NCI-H1436 (cell line): ENCODE measurements around the gene ARHGAP1.
"Not testable (repeated sequence)": the region's sequence is repeated elsewhere in the genome, so short reads cannot be mapped to it uniquely, and the experiment has no call there.

Experiments used
- DNase-seq: peaks from one replicate; lab custom pipeline; 2025; lab: John Stamatoyannopoulos, UW

The ARHGAP1 gene

DNA sequence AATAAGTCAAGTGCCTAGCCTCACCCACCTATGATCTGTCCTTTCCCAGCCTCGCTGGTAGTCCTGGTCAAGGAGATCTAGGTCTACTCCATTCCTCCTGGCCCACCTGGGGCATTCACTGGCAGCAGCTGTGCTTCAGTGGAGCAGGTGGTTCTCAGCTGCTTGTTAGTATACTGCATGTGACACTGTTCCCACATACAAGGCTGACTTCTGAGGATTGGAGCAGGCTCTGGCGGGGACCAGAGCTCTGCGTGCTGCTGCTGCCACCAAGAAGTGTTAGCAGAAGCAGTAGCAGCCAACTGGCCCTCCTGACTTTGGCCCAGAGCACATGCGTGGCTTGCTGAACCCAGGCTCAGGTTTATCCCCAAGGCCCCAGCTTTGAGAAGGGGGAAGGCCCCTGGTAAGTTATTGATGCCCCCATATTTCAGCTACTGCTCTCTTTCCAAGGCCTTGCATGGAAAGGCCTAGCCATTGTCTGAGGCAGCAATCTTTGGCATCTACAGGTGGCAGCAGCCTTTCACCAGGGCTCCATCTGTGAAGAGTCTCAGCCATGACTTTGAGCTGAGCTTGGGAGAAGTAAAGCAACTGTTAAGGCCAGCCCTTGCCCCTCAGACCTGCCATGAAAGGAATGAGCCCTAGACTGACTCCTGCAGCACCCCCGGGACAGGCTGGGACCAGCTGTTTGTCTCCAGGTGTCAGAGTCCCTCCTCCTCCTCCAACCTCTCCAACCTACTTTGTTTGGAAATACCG lies 26.5 kb downstream of the ARHGAP1 start:
- no peak for DNase-seq

DNA sequence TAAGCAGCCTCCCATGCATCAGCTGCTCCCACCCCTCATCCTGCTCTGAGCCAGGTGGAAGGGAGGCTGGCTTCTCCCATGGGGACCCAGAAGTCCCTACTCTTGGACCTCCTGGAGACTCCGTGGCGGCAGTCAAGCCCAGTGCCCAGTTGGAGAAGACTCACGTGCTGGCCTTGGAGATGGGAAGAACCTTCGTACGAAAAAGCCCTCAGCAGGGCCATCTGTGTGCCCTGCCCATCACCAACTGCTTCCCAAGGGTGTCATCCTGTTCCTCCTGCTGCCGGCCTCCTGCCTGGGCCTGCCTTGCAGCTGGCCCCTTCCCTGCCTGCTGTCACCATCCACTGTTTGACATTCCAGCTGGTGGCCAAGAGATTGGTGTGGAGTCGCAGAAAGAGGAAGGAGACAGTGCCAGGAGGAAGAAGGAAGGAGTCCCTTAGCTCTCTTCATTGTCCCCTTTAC lies 28.0 kb downstream of the ARHGAP1 start:
- no peak for DNase-seq

DNA sequence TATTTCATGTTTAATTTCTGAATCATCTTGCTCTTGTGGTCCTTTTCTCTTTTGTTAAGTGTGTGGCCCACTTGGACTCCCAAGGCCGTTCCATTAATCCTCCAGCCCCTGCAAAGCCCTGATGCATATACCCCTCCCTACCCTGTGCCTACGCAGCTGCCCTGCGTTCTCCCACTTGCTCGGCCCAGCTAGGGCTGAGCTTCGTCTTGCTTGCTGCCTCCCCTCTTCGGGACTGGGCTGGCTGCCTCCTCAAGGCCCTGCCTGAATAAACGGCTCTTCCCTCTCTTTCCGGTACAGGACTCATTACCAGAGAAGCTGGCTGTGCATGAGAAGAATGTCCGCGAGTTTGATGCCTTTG lies 28.5 kb downstream of the ARHGAP1 start:
- no peak for DNase-seq

DNA sequence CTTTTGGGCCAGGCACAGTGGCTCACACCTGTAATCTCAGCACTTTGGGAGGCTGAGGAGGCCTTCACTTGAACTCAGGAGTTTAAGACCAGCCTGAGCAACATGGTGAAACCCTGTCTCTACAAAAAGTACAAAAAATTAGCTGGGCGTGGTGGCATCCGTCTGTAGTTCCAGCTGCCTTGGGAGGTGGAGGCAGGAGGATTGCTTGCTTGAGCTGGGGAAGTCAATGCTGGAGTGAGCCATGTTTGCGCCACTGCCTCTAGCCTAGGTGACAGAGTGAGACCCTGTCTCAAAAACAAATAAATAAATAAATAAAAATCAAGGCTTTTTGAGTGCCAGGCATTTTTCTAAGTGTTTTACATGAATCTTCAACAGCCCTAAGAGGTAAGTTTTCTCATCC lies 29.9 kb downstream of the ARHGAP1 start:
- DNase-seq: not testable (repeated sequence)

DNA sequence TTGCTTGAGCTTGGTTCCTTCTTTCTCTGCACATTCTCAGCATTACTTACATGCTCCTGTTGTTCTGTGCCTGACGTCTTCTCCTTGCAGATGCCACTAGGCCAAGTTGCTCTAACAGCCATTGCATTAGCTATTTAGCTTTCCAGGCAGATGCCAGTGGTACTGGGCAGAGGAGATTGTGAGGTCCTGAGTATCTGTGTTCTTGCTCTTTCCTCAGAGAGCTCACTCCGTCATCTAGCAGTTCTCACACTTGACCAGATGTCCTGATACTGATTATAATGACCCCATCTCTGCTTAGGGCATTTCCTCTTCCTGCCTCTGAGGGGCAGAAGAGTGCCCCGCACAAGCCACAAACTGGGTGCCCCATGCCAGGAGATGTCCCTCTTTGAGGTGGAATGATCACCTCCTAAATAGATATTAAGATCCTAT lies 30.7 kb downstream of the ARHGAP1 start:
- no peak for DNase-seq

DNA sequence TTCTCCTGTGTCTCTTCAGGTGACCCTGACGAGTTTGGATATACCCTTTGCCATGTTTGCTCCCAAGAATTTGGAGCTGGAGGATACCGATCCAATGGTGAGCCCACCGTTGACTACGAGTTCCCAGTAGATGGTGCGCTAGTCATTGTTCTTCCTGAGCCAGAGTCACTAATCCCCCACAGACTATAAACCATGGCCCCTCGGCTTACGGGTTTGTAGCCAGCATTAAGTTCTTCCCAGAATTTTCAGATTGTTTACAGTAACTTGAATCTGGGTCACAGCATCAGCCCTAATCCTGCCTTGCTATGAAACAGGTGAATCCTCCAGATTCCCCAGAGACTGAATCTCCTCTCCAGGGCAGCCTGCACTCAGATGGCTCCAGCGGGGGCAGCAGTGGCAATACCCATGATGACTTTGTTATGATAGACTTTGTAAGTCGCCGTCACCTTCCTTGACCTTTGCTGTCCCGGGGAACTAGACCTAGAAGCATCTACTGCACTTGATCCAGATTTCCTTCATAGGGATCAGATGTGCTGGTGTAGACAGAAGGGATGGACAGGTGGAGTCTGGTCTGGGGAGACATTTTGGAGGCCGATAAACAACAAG lies 31.8 kb downstream of the ARHGAP1 start:
- DNase-seq: no peak

DNA sequence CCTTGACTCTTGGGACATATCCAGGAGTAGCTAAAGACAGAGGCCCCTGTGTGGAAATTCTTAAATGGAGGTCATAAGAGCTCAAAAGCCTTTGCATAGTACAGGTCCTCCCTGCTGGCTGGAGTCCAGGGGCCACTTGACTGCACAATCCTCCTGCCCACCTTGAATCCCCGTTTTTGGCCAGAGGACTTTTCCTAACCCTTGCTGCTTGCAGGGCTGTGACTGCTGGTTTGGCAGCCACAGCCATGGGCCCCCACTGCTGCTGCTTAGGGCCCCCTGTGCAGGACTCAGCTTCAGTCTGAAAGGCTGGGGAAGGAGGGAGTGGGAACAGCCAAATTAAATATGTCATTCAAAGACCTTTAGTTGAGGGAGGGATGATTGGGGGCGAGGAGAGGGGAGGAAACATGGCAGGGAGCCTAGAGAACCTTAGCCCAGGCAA lies 33.4 kb downstream of the ARHGAP1 start:
- DNase-seq: no peak

DNA sequence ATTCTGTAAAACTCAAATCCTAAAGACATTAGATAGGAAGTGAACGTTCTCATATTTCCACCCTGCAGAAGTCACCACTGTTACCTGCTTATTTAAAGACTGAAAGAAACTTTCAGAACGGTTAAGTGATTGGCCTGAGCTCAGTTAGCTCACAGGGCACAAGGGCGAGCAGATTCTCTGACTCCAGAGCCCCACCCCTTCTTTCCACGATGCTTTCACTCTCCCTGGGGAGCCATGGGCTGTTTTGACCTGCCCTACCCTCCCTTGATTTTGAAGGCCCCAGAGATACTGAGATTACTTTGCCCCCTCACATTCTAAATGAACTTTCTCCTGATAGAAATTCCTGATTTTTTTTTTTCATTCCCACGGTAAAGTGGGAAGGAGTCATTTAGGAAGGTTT lies 33.9 kb downstream of the ARHGAP1 start:
- DNase-seq: no peak

DNA sequence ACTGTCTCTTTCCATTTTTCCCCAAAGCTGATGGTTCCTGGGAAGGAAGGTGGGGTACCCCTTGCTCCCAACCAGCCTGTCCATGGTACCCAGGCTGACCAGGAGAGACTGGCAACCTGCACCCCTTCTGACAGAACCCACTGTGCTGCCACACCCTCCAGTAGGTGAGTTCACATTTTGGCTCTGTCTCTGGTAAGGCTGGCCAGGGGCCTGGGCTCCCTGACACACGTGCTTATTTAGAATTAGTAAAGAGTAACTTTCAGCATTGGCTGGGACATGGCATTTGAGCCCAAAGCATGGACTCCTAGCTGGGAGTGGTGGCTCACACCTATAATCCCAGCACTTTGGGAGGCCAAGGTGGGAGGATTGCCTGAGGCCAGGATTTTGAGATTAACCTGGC lies 35.1 kb downstream of the ARHGAP1 start:
- DNase-seq: no peak

DNA sequence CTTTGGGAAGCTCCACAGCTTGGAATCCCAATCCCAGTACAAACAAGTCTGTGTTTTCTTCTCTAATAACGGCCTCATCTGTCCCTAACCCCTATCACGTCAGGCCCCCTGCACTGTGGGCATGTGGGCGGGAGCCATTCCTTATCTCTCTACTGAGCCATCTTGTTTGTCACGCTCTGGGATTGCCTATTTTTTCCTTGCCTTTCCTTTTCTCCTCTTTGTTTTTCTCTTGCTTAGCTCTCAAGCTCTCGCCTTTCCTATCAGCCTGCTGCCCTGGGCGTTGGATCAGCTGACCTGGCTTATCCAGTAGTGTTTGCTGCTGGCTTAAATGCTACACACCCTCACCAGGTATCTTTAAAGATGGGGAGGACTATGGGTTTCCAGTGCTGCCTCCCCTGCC lies 35.8 kb downstream of the ARHGAP1 start:
- DNase-seq: no peak

DNA sequence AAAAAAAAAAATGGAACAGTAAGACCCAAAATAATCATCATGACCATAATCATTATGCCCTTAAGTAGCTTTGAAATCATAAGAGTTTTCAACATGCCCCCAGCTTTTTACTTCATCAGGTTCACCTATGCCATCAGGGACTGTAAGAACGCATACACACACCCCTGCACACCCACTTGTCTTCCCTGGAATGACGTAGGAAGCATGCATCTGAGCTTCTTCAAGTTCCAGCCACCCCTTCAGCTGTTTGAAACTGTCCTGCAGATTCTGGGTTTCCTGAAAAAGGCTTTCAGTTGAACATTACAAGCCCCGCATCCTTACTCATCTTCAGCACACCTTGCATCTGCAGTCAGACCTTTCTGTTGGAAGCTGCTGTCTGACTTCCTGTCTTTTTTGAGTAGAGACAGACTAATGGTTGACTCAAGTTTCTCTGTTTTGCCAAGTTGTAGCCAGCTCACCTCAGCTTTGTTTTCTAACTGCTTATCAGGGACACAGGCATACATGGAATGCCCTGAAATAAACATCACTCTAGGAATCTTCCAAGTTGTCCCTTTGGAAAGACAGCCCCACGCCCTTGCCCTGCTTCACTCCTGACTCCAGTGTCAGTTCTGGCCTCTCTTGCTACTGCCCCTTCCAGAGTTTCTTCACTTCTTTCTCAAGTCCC lies 37.0 kb downstream of the ARHGAP1 start:
- DNase-seq: no peak

DNA sequence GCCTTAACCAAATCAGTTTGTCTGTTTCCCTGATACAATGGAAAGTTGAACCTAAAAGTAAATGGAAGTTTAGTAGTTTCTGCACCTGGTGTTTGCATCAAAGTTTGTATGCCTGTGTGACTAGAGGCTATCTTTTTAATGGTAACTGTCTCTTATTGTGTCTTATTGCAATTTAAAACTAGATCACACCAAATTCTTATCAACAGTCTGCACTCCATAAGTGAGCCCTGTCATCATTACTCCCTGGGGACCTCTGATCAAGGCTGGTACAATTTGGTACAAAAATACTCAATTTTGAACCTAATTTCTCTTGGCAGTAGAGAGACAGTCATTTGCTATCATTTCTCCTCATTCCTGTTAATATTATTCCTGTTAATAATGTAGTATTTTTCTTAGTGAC lies 38.1 kb downstream of the ARHGAP1 start:
- no peak for DNase-seq

DNA sequence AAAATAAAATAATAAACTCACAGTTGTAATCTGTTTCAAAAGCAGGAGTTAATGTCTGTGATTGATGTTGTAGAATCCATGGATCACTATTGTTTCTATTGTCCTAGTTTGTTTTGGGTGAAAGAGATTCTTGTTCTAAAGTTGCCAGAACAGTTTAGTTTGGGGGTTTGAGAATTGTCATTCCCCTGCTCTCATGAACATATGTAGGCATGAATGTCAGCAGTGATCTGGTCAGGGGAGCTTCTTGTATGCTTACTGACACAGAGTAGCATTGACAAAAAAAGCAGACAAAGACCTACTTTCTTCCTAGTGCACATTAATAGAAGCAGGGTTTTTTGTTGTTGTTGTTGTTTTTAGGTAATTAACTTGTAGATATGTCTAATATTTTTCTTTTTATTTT lies 38.6 kb downstream of the ARHGAP1 start:
- no peak for DNase-seq

DNA sequence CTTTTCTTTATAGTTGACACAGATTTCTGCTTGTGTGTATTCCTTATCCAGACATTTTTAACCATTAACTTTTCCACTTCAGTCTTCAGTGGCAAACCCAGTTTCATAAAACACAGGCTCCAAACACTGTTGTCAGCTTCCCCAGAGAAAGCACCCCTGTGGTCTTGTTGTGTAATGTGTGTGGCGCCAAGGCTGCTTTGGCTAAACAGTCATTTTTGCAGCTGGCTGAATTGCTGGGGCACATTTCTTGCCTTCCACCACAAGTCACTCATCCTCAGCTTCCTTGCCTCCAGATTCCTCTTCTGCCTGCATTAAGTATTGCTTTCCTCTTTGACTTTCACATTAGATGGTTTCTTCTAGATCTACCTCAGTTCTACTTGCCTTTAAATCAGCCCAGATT lies 40.5 kb downstream of the ARHGAP1 start:
- no peak for DNase-seq

DNA sequence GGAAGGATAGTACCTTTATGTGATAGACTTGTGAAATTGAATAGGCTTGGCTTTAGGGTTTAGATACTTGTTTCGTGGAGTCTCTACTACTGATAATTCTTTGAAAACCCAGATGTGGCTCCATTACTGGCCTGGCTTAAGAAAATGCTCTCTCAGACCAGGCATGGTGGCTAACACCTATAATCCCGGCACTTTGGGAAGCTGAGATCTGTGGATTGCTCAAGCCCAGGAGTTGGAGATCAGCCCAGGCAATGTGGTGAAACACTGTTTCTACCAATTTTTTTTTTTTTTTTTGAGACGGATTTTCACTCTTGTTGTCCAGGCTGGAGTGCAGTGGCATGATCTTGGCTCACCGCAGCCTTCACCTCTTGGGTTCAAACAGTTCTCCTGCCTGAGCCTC lies 42.2 kb downstream of the ARHGAP1 start:
- no peak for DNase-seq

DNA sequence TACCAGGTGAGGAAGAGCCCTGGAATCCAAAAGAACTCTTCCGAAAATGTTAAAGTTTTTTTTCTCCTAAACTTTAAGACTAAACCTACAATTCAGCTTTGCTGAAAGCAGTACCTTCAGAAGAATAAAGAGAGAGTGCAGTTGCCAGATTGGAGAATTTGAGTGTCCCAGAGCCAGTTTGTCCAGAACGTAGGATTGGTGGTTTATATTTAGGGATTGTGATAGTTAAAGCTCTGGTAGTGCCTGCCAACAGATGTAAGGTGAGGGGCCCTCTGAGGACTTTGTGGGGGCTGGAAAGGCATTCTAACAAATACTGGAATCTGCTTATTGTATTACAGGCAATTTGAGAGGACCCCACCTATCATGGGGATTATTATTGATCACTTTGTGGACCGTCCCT lies 43.2 kb downstream of the ARHGAP1 start:
- DNase-seq: no peak

DNA sequence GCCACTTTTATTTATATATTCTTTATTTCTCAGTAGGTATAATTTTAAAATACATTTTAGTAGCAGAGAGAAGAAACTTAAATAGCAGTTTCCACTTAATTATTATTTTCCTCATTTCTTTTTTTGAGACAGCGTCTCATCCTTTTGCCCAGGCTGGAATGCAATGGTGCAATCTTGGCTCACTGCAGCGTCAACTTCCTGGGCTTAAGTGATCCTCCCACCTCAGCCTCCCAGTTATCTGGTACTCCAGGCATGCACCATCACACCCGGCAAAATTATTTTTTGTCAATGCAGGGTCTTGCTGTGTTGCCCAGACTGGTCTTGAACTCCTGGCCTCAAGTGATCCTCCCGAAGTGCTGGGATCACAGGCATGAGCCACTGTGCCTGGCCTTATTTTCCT lies 44.8 kb downstream of the ARHGAP1 start:
- no peak for DNase-seq

DNA sequence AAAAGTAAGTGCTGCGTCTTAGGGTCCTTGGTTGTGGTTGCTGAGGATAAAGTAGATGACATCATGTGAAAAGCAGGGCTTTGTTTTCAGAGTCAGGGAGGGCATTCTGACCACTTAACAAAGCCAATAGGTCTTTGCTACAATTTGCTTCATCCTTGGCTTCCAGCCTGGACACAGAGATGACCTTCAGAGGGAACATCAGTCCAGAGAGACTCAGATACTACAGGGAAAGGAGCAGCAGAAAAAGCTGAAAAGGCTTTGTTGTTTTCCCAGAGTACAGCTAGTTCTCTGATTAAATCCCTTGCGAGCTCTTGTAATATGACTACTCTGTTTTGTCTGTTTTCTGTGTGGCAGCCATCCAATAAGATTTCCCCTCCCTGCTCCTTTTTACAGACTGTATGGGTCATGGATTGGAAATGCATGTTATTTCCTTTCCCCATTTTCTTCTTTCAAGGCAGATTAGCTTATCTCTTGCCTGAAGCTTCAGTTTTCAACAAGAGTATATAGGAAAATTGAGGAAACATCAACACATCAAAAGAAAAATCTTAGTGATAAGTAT lies 51.2 kb downstream of the ARHGAP1 start:
- peak; percentile 36 for DNase-seq

DNA sequence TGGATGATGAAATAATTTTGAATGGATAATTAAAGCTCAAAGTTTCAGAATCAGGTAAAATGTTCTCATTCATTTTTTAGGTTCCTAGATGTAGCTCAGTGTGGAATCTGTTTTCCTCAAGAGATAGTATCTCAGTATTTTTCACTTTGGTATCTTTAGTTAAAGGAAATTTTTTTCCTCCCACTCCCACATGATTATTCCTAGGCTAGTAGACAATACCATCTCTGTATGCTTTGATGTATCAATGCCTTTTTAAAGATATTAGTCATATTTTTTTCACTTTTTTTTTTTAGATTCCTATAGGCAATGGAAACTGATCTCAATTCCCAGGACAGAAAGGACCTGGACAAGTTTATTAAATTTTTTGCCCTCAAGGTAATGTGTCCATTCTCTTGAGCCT lies 56.4 kb downstream of the ARHGAP1 start:
- DNase-seq: no peak

DNA sequence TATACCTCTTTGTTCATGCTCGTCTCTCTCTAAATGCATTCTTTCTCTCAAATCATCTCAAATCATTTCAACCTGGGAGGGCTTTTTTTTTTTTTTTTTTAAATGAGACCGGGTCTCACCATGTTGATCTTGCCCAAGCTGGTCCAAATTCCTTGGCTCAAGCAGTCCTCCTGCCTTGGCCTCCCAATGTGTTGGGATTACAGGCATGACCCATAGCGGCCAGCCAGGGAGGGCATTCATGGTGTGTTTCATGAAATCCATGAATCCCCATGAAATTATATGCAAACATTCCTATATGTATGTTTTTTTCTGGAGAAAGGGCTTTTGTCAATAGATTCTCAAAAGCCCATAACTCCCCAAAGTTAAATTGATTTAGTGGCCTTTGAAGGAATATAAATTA lies 56.9 kb downstream of the ARHGAP1 start:
- DNase-seq: no peak

DNA sequence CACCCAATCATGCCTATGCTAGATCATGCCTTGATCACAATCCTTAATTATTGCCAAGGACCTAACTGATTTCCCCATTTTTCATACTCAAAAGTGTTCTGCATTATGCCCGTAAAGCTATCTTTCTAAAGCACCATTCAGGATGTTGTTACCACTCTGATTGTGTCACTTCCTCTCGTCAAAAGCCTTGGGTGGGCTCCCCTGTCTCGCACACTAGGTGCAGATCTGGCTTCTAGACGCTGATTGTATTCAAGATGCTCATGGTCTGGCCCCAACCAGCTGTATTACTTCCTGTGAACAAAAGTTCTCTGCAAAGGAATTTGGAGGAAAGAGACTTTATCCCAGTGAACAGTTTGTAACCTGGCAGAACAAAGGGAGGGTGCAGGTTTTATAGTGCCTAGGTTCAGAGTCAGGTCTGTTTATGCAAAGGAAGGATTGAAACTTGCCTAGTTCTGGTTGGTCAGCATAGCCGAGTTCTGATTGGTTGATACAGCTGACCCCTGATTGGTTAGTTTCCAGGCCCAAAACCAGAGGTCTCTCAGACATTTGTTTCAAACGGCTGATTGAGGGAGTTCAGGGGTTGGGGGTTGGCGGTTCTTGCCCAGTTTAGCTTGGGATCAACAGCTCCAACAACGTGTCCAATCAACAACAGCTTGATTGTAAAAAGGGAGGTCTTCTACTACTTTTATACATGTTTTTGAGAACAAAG lies 57.6 kb downstream of the ARHGAP1 start:
- DNase-seq: no peak

DNA sequence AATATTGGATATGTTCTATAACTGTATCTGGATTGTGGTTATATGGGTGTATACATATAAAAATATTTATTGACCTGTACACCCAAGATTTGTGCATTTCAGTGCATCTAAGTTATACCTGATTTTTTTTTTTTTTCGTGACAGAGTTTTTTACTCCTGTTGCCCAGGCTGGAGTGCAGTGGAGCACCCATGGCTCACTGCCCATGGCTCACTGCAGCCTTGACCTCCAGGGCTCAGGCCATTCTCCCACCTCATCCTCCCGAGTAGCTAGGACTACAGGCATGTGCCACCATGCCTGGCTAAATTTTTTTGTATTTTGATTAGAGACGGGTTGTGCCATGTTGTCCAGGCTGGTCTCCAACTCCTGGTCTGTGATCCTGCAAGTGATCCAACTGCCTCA lies 58.8 kb downstream of the ARHGAP1 start:
- no peak for DNase-seq
